ENCODE data around the gene FMO2. TPM values are rescaled to one million over a fixed set of nuclear protein-coding genes. Genes with fewer than 3 reads are reported as not detected.

Gene FMO2
- total and polyA plus RNA-seq, 8 donors: 13.7 to 63.4 (median 26.2) TPM

GRCh38 chr1:171150156-171150555, 34.9 kb upstream of the FMO2 start:
- DNase-seq: no peak
- no peak overlapping the region for H3K4me3 ChIP-seq
- no peaks in the 10 kb centered on the region for H3K9me3 ChIP-seq
- no peaks in the 10 kb centered on the region for H3K27me3 ChIP-seq
- intact Hi-C loops (cut with DNase I): no loop called here
- H3K36me3 ChIP-seq: no peaks in the 10 kb centered on the region
- no peak overlapping the region for H3K27ac ChIP-seq
- no peak for TF ChIP-seq CTCF (IDR thresholded peaks at IDR 0.05)
- H3K4me1 ChIP-seq: no peaks in the 10 kb centered on the region
- ATAC-seq: no peak

- no peaks in the 10 kb centered on the region for H3K4me1 ChIP-seq
- intact Hi-C loops (cut with DNase I): no loop called here
- no peak overlapping the region for H3K27ac ChIP-seq
- DNase-seq (no peak), ATAC-seq (no peak)
- H3K36me3 ChIP-seq: no peaks in the 10 kb centered on the region
- no peaks in the 10 kb centered on the region for H3K27me3 ChIP-seq
- TF ChIP-seq CTCF (IDR thresholded peaks at IDR 0.05): no peak
- no peak overlapping the region for H3K4me3 ChIP-seq
- H3K9me3 ChIP-seq: no peaks in the 10 kb centered on the region
These were observed 32.6 kb upstream of the FMO2 start for GRCh38 chr1:171152549-171152948.

- ATAC-seq (peak; percentile 86), DNase-seq (no peak)
- no peak for TF ChIP-seq CTCF (IDR thresholded peaks at IDR 0.05)
- Histone ChIP-seq H3K27ac (no peak overlapping the region), H3K36me3 (no peaks in the 10 kb centered on the region), H3K27me3 (no peaks in the 10 kb centered on the region), H3K4me1 (no peaks in the 10 kb centered on the region), H3K9me3 (no peaks in the 10 kb centered on the region), H3K4me3 (no peak overlapping the region)
- intact Hi-C loops (cut with DNase I): no loop called here
These were observed 29.6 kb upstream of the FMO2 start for GRCh38 chr1:171155484-171155883.

- DNase-seq: no peak
- no peaks in the 10 kb centered on the region for H3K4me1 ChIP-seq
- no peak overlapping the region for H3K4me3 ChIP-seq
- no peak for ATAC-seq
- H3K36me3 ChIP-seq: no peaks in the 10 kb centered on the region
- H3K27me3 ChIP-seq: no peaks in the 10 kb centered on the region
- H3K27ac ChIP-seq: no peak overlapping the region
- intact Hi-C loops (cut with DNase I): no loop called here
- H3K9me3 ChIP-seq: no peaks in the 10 kb centered on the region
- no peak for TF ChIP-seq CTCF (IDR thresholded peaks at IDR 0.05)
These were observed 27.0 kb upstream of the FMO2 start for GRCh38 chr1:171158096-171158495.

- no peaks in the 10 kb centered on the region for H3K27me3 ChIP-seq
- no peak for TF ChIP-seq CTCF (IDR thresholded peaks at IDR 0.05)
- DNase-seq (no peak), ATAC-seq (no peak)
- H3K36me3 ChIP-seq: no peaks in the 10 kb centered on the region
- H3K27ac ChIP-seq: no peak overlapping the region
- H3K4me1 ChIP-seq: no peaks in the 10 kb centered on the region
- H3K9me3 ChIP-seq: no peaks in the 10 kb centered on the region
- intact Hi-C loops (cut with DNase I): no loop called here
- H3K4me3 ChIP-seq: no peak overlapping the region
These were observed 26.5 kb upstream of the FMO2 start for GRCh38 chr1:171158551-171158950.
